Measurements from ENCODE around the gene DOCK2.
A peak's percentile ranks its signal among the peaks of the same experiment; 100 is the strongest.

Gene DOCK2

GRCh38 chr5:169637085-169637548 lies at the start of gene DOCK2:
Gene DOCK2, plus strand, starts transcription at chr5:169637275. Its CDS starts 52 bp downstream, at chr5:169637327.
- Histone ChIP-seq H3K9me3 (ENCODE audit: insufficient read depth, low read depth, low read length) (no peaks in the 10 kb centered on the region; the same call in 1 of the 2 replicates), H3K4me3 (ENCODE audit: low read length, poor library complexity, severe bottlenecking) (peak within 1 kb of the TSS; percentile 95), H3F3A (ENCODE audit: low read depth) (no peaks in the 10 kb centered on the region), H3K36me3 (ENCODE audit: insufficient read depth, low read length) (no peaks in the 10 kb centered on the region), H3K27me3 (ENCODE audit: insufficient read depth, low read length, poor library complexity, severe bottlenecking) (no peaks in the 10 kb centered on the region), H3K4me1 (ENCODE audit: insufficient read depth, low read length, poor library complexity, severe bottlenecking) (peaks cover 21% of the 10 kb centered on the region), H2AFZ (ENCODE audit: low read length) (peak within 1 kb of the TSS; percentile 80), H3K79me2 (ENCODE audit: insufficient read depth, low read length) (peaks cover 50% of the 10 kb centered on the region), H3K9me2 (replicated peaks; ENCODE audit: low read depth, low read length) (no peaks in the 10 kb centered on the region), H3K4me2 (ENCODE audit: low read depth, low read length, poor library complexity, severe bottlenecking) (peak within 1 kb of the TSS; percentile 93), H4K20me1 (ENCODE audit: insufficient read depth, low read length, poor library complexity, severe bottlenecking) (peaks cover 38% of the 10 kb centered on the region), H3K9ac (ENCODE audit: low read depth, low read length, poor library complexity, severe bottlenecking) (peak within 1 kb of the TSS; percentile 92)
- TF ChIP-seq EZH2phosphoT487 (IDR thresholded peaks at IDR 0.05; ENCODE audit: borderline replicate concordance), result no peak
- no peak for TF ChIP-seq CTCF (conservative IDR thresholded peaks at IDR 0.05; ENCODE audit: low read length)

- Histone ChIP-seq H3K4me3 (ENCODE audit: low read length, poor library complexity, severe bottlenecking) (no peak overlapping the region), H3K4me2 (ENCODE audit: low read depth, low read length, poor library complexity, severe bottlenecking) (no peak overlapping the region), H3F3A (ENCODE audit: low read depth) (no peaks in the 10 kb centered on the region), H3K79me2 (ENCODE audit: insufficient read depth, low read length) (peaks cover 17% of the 10 kb centered on the region; the same call in 1 of the 2 replicates), H4K20me1 (ENCODE audit: insufficient read depth, low read length, poor library complexity, severe bottlenecking) (no peaks in the 10 kb centered on the region), H3K27me3 (ENCODE audit: insufficient read depth, low read length, poor library complexity, severe bottlenecking) (no peaks in the 10 kb centered on the region), H3K9me3 (ENCODE audit: insufficient read depth, low read depth, low read length) (no peaks in the 10 kb centered on the region), H3K36me3 (ENCODE audit: insufficient read depth, low read length) (peaks cover 45% of the 10 kb centered on the region; the same call in 1 of the 2 replicates), H3K4me1 (ENCODE audit: insufficient read depth, low read length, poor library complexity, severe bottlenecking) (peaks cover 11% of the 10 kb centered on the region), H3K9me2 (replicated peaks; ENCODE audit: low read depth, low read length) (no peaks in the 10 kb centered on the region), H3K9ac (ENCODE audit: low read depth, low read length, poor library complexity, severe bottlenecking) (no peak overlapping the region), H2AFZ (ENCODE audit: low read length) (no peak overlapping the region)
- TF ChIP-seq CTCF (conservative IDR thresholded peaks at IDR 0.05; ENCODE audit: low read length) (no peak), EZH2phosphoT487 (IDR thresholded peaks at IDR 0.05; ENCODE audit: borderline replicate concordance) (no peak)
Measured at GRCh38 chr5:169590602-169591001, 46.5 kb upstream of the DOCK2 start.

GRCh38 chr5:169591636-169592035 lies 45.4 kb upstream of the DOCK2 start:
- Histone ChIP-seq H3K36me3 (ENCODE audit: insufficient read depth, low read length) (peaks cover 51% of the 10 kb centered on the region; the same call in 1 of the 2 replicates), H3K4me1 (ENCODE audit: insufficient read depth, low read length, poor library complexity, severe bottlenecking) (peaks cover under 1% of the 10 kb centered on the region), H3K4me2 (ENCODE audit: low read depth, low read length, poor library complexity, severe bottlenecking) (no peak overlapping the region), H3K4me3 (ENCODE audit: low read length, poor library complexity, severe bottlenecking) (no peak overlapping the region), H3K9me2 (replicated peaks; ENCODE audit: low read depth, low read length) (no peaks in the 10 kb centered on the region), H2AFZ (ENCODE audit: low read length) (no peak overlapping the region), H4K20me1 (ENCODE audit: insufficient read depth, low read length, poor library complexity, severe bottlenecking) (no peaks in the 10 kb centered on the region), H3K9ac (ENCODE audit: low read depth, low read length, poor library complexity, severe bottlenecking) (no peak overlapping the region), H3K79me2 (ENCODE audit: insufficient read depth, low read length) (peaks cover 6% of the 10 kb centered on the region; the same call in 1 of the 2 replicates), H3K27me3 (ENCODE audit: insufficient read depth, low read length, poor library complexity, severe bottlenecking) (no peaks in the 10 kb centered on the region), H3F3A (ENCODE audit: low read depth) (no peaks in the 10 kb centered on the region), H3K9me3 (ENCODE audit: insufficient read depth, low read depth, low read length) (no peaks in the 10 kb centered on the region)
- TF ChIP-seq CTCF (conservative IDR thresholded peaks at IDR 0.05; ENCODE audit: low read length) (no peak), EZH2phosphoT487 (IDR thresholded peaks at IDR 0.05; ENCODE audit: borderline replicate concordance) (no peak)

All from Loucy (cell line).